Heart left ventricle (tissue), 16 donors: ENCODE data around the gene COMMD9. TPM values are rescaled to one million over a fixed set of nuclear protein-coding genes. Genes with fewer than 3 reads are reported as not detected.

Experiments
- ATAC-seq, 4 donors: fragments of 200-7000 bp; cut with Tn5 transposase; one replicate each; pipeline ENCODE4 v1.9.1; 2020 to 2022; ENCODE audit warnings: moderate library complexity in 4 of 4, mild to moderate bottlenecking in 3 of 4, moderate number of reproducible peaks in 1 of 4
- DNase-seq, 5 donors: peaks; one replicate each; pipeline ENCODE4 v3.0.0-alpha.2; 2020
- H3K27ac ChIP-seq, 12 donors: fragments of 200-600 bp; sonication (generic) in 4 of 12; one replicate each; pipeline versions ENCODE4 v1.5.0 to v1.8.0; 2016 to 2022; ENCODE audit warnings: mild to moderate bottlenecking in 2 of 12
- H3K27me3 ChIP-seq, 9 donors: fragments of 200-600 bp; sonication (generic) in 2 of 9; one replicate each; pipeline versions ENCODE4 v1.5.1 to v1.8.0; 2016 to 2022; ENCODE audit warnings: mild to moderate bottlenecking in 3 of 9
- H3K36me3 ChIP-seq, 9 donors: fragments of 200-600 bp; sonication (generic) in 2 of 9; one replicate each; pipeline versions ENCODE4 v1.5.0 to v1.8.0; 2018 to 2022; ENCODE audit warnings: mild to moderate bottlenecking in 2 of 9
- H3K4me1 ChIP-seq, 12 donors: fragments of 200-600 bp; sonication (generic) in 4 of 12; one replicate each; pipeline versions ENCODE4 v1.5.0 to v1.8.0; 2016 to 2022; ENCODE audit warnings: mild to moderate bottlenecking in 3 of 12
- H3K4me3 ChIP-seq, 12 donors: fragments of 200-600 bp; sonication (generic) in 4 of 12; one replicate each; pipeline versions ENCODE4 v1.5.0 to v1.8.0; 2017 to 2022; ENCODE audit warnings: mild to moderate bottlenecking in 9 of 12, moderate library complexity in 4 of 12
- H3K9me3 ChIP-seq, 12 donors: fragments of 200-600 bp; sonication (generic) in 4 of 12; one replicate each; pipeline versions ENCODE4 v1.5.0 to v1.8.0; 2016 to 2022; ENCODE audit warnings: mild to moderate bottlenecking in 1 of 12
- POLR2A ChIP-seq, 2 donors: fragments of 450-650 bp; IDR thresholded peaks; one replicate each; pipeline ENCODE4 v1.6.1; 2017; ENCODE audit warnings: antibody characterized with exemption in 2 of 2, mild to moderate bottlenecking in 2 of 2, moderate library complexity in 2 of 2
- WGBS, 4 donors: extraction: QIAGEN DNeasy Blood & Tissue Kit in 2 of 4; methylation state at CpG; one replicate each; pipeline versions ENCODE4 v1.1.5 to v1.1.7; 2013 to 2018; 5-methylcytosine and 5-hydroxymethylcytosine counted together
- intact Hi-C, 10 donors: fragments of 100-400 bp; cut with DNase I; formaldehyde crosslinking; loops; one replicate each; pipeline versions ENCODE4 v1.11.1 to v1.14.2; 2022
- long read RNA-seq, 3 donors: library from polyadenylated mRNA; unstranded; transcript quantifications; one replicate each; pipeline ENCODE4 v2.0.0, GENCODE V29; 2020 to 2021
- polyA plus RNA-seq, 2 donors: library from polyadenylated mRNA; stranded (reverse); fragments of 200-250 nt; gene quantifications; one replicate each; pipeline ENCODE4 v1.2.3, GENCODE V29; 2013
- total RNA-seq, 9 donors: library from RNA; depleted of rRNA in 2 of 9; stranded (reverse); fragments of >200 nt in 2 of 9; fragmentation: NEBNext Ultra II Directional in 3 of 9; extraction: Animal tissue kit (Norgen Biotek cat#: 25700) in 3 of 9; gene quantifications; one replicate each; pipeline versions ENCODE4 v1.1.0 to v1.2.4, GENCODE V29; 2016 to 2023
- TF ChIP-seq, protein P1 (sequence below), 12 donors: fragments of 200-600 bp; sonication (generic) in 4 of 12; IDR thresholded peaks; one replicate each; pipeline versions ENCODE4 v1.5.0 to v1.8.0; 2018 to 2022; ENCODE audit warnings: antibody characterized with exemption in 12 of 12, mild to moderate bottlenecking in 5 of 12
- donor health status: ischemic (EF 13 %, LVEDD 7.1; RV severe dilation, severe dysfunction).
- donor health status: healthy with polysubstance abuse.
- donor health status: DM: no; HTN: yes; CAD: no.
- donor health status: DM: no; HTN: no; CAD: no.
- donor health status: ischemic (EF 25% LVEDD 6.9; RV normal size, moderate dysfunction).
- donor health status: ischemic (EF 25% LVEDD 5.7; RV mildly dilated, moderate dysfunction).
- donor health status: healthy.
- donor health status: DM: yes; HTN: yes; CAD: no.
- donor health status: ischemic (EF 35%, LVEDD 5.7; RV mildly dilated, moderate dysfunction).
- donor health status: nonischemic (EF 11% LVEDD 7.7; RV severe dilation, severe dysfunction).
- donor health status: DM: yes; HTN: yes; CAD: no.
- donor health status: PGD.
- donor health status: ischemic (EF 29% LVEDD 5.4; RV normal size, mild dysfunction).
- donor health status: nonischemic (EF 23%, LVEDD 6.1; RV moderate dilation, normal function).

The COMMD9 gene
- total RNA-seq, result 10 to 100 TPM; 39.0 to 92.4 (median 59.4) TPM
- polyA plus RNA-seq, result 10 to 100 TPM; 43.1 to 46.4 TPM
- long read RNA-seq, donor 1, transcript COMMD9-201 (6 exons, 2,954 nt), result major isoform, 52 of 56 reads
- long read RNA-seq, donor 1, partial matches to known transcripts, result 1 of 56 reads
- long read RNA-seq, donor 1, other reads (novel, unspliced or antisense), result 1 of 56 reads
- long read RNA-seq, donor 2, transcript COMMD9-201 (6 exons, 2,954 nt), result major isoform, 124 of 134 reads
- long read RNA-seq, donor 2, partial matches to known transcripts, result 1 of 134 reads
- long read RNA-seq, donor 2, other reads (novel, unspliced or antisense), result 8 of 134 reads
- long read RNA-seq, donor 3, transcript COMMD9-201 (6 exons, 2,954 nt), result major isoform, 41 of 44 reads
- long read RNA-seq, donor 3, partial matches to known transcripts, result 0 of 44 reads
- long read RNA-seq, donor 3, other reads (novel, unspliced or antisense), result 3 of 44 reads

DNA sequence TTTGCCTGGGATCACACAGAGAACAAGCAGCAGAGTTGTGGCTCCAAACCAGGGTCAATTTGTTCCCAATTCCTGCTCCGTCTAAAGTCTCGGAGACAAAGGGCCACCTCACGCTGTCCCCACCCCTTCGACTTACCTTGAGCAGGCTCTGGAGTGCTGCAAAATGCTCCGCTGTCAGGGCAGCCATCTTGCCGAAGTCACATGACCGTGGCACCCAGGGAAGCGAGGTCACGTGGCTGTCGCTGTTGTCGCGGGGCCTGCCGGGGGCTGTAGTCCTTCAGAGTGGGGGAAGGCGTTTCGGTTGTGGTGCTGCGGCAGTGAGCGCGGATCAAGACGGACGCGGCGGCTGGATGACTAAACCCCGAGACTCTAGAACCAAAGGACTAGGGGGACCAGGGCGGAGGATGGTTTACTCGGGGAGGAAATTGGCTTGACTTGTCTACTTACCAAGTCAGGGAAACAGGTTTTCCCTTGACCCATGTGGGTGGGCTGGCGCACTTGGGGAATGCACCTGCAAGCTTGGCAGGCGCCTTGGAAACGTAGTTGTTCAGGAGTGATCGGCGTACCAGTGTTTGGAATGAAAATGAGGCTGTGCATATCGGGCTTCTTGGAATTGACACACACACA lies at the start of gene COMMD9:
Gene COMMD9, minus strand, starts transcription at position 199 of the 627 bp plus-strand sequence. Its CDS starts 12 bp downstream, at position 187.
- TF ChIP-seq, protein P1, sequence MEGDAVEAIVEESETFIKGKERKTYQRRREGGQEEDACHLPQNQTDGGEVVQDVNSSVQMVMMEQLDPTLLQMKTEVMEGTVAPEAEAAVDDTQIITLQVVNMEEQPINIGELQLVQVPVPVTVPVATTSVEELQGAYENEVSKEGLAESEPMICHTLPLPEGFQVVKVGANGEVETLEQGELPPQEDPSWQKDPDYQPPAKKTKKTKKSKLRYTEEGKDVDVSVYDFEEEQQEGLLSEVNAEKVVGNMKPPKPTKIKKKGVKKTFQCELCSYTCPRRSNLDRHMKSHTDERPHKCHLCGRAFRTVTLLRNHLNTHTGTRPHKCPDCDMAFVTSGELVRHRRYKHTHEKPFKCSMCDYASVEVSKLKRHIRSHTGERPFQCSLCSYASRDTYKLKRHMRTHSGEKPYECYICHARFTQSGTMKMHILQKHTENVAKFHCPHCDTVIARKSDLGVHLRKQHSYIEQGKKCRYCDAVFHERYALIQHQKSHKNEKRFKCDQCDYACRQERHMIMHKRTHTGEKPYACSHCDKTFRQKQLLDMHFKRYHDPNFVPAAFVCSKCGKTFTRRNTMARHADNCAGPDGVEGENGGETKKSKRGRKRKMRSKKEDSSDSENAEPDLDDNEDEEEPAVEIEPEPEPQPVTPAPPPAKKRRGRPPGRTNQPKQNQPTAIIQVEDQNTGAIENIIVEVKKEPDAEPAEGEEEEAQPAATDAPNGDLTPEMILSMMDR (IDR thresholded peaks at IDR 0.05), result no peak
- TF ChIP-seq POLR2A (IDR thresholded peaks at IDR 0.05), result no peak

GRCh38 chr11:36333897-36334296 lies 44.7 kb upstream of the COMMD9 start:
- no peak overlapping the region for H3K4me3 ChIP-seq
- DNase-seq (no peak), ATAC-seq (peak in 2 of 4 donors; percentile 49 to 57)
- intact Hi-C loops, result no loop called here
- WGBS, 4 donors, result 41 to 89% (median 49%) methylated on average over 1 to 2 of the region's 2 CpGs
- no peaks in the 10 kb centered on the region for H3K27me3 ChIP-seq
- no peaks in the 10 kb centered on the region for H3K36me3 ChIP-seq
- TF ChIP-seq, protein P1 (IDR thresholded peaks at IDR 0.05), result no peak
- TF ChIP-seq POLR2A (IDR thresholded peaks at IDR 0.05), result no peak
- no peaks in the 10 kb centered on the region for H3K4me1 ChIP-seq
- H3K27ac ChIP-seq, result no peak overlapping the region
- H3K9me3 ChIP-seq, result no peaks in the 10 kb centered on the region

More for the DNA sequence above, at the start of gene COMMD9:
- WGBS, 4 donors, result 1 to 3% (median 1%) methylated on average over 30 to 31 of the region's 31 CpGs
- Histone ChIP-seq H3K36me3 (no peaks in the 10 kb centered on the region), H3K4me1 (peaks cover 0 to 22% (median 10%) of the 10 kb centered on the region in 12 donors), H3K4me3 (peak within 1 kb of the TSS; percentile 51 to 87 (median 72)), H3K27ac (peak within 1 kb of the TSS in 8 of 12 donors; percentile 24 to 81 (median 37)), H3K27me3 (no peaks in the 10 kb centered on the region), H3K9me3 (no peaks in the 10 kb centered on the region)
- intact Hi-C loops, result loop anchor here in 1 of 10 donors (10.0 kb wide), 1 partner anchor 475 kb away; no protein-coding TSS in a partner anchor
- ATAC-seq, result peak; percentile 98 to 100 (median 100)
- peak; percentile 94 to 97 (median 95) for DNase-seq

DNA sequence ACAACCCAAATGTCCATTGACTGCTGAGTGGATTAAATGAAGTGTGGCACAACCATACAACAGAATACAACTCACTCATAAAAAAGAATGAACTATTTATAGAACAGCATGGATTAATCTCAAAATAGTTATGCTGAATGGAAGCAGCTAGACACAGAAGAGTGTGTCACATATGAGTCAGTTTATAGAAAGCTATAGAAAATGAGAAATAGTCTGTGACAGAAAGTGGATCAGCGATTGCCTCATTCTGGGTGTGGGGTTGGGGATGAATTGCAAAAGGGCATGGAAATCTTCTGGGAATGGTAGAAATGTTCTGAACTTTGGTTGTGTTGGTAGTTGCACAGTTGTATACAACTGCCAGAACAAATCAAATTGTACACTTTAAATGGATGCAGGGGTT lies 44.2 kb upstream of the COMMD9 start:
- 91 to 97% (median 94%) methylated on average over 1 of the region's 1 CpG for WGBS, 4 donors
- H3K27me3 ChIP-seq, result no peaks in the 10 kb centered on the region
- ATAC-seq (no peak), DNase-seq (no peak)
- H3K4me1 ChIP-seq, result no peaks in the 10 kb centered on the region
- H3K36me3 ChIP-seq, result no peaks in the 10 kb centered on the region
- no peak overlapping the region for H3K4me3 ChIP-seq
- H3K9me3 ChIP-seq, result no peaks in the 10 kb centered on the region
- no peak for TF ChIP-seq POLR2A (IDR thresholded peaks at IDR 0.05)
- TF ChIP-seq, protein P1 (IDR thresholded peaks at IDR 0.05), result no peak
- intact Hi-C loops, result no loop called here
- no peak overlapping the region for H3K27ac ChIP-seq

GRCh38 chr11:36330411-36330810 lies 41.2 kb upstream of the COMMD9 start:
- no peak for TF ChIP-seq POLR2A (IDR thresholded peaks at IDR 0.05)
- TF ChIP-seq, protein P1 (IDR thresholded peaks at IDR 0.05), result no peak
- no peaks in the 10 kb centered on the region for H3K9me3 ChIP-seq
- ATAC-seq, result no peak
- H3K27ac ChIP-seq, result no peak overlapping the region
- no peak overlapping the region for H3K4me3 ChIP-seq
- DNase-seq, result no peak
- H3K4me1 ChIP-seq, result no peaks in the 10 kb centered on the region
- whole genome bisulfite sequencing, 4 donors, result 84 to 87% (median 85%) methylated on average over 2 of the region's 2 CpGs
- no peaks in the 10 kb centered on the region for H3K27me3 ChIP-seq
- intact Hi-C loops, result no loop called here
- no peaks in the 10 kb centered on the region for H3K36me3 ChIP-seq
